ENCODE results near the gene GPR143.

GRCh38 chrX:9730078-9730477, 35.6 kb downstream of the GPR143 start:
- TF ChIP-seq CTCF (IDR thresholded peaks at IDR 0.05) (no peak), POLR2AphosphoS5 (IDR thresholded peaks at IDR 0.05) (no peak), POLR2A (IDR thresholded peaks at IDR 0.05) (no peak), EP300 (IDR thresholded peaks at IDR 0.05) (no peak)
